HG03378 (cell line): ENCODE data around the gene TMEM132D.
"Not testable (repeated sequence)": the region's sequence is repeated elsewhere in the genome, so short reads cannot be mapped to it uniquely, and the experiment has no call there.

Experiments used
- ATAC-seq: cut with Tn5 transposase; IDR thresholded peaks from one replicate; pipeline ENCODE4 v1.9.1; 2021; ENCODE audit warnings: mild to moderate bottlenecking, moderate library complexity; ENCODE audit not compliant: unreplicated experiment

The TMEM132D gene

GRCh38 chr12:129081755-129082250 lies 822.0 kb downstream of the TMEM132D start:
- no peak for ATAC-seq

GRCh38 chr12:129080821-129081220 lies 823.0 kb downstream of the TMEM132D start:
- ATAC-seq, result no peak

- no peak for ATAC-seq
These were observed 823.4 kb downstream of the TMEM132D start for GRCh38 chr12:129080391-129080790.

GRCh38 chr12:129079719-129080118 lies 824.1 kb downstream of the TMEM132D start:
- ATAC-seq, result no peak

GRCh38 chr12:129076441-129077320 lies 827.1 kb downstream of the TMEM132D start:
- ATAC-seq, result no peak

GRCh38 chr12:129075460-129076208 lies 828.2 kb downstream of the TMEM132D start:
- ATAC-seq, result no peak

GRCh38 chr12:129074379-129074778 lies 829.4 kb downstream of the TMEM132D start:
- ATAC-seq, result no peak

- no peak for ATAC-seq
These were observed 830.5 kb downstream of the TMEM132D start for GRCh38 chr12:129073157-129073915.

- no peak for ATAC-seq
These were observed 832.5 kb downstream of the TMEM132D start for GRCh38 chr12:129071362-129071761.

- ATAC-seq, result no peak
These were observed 833.9 kb downstream of the TMEM132D start for GRCh38 chr12:129069886-129070285.

GRCh38 chr12:129068684-129069083 lies 835.1 kb downstream of the TMEM132D start:
- ATAC-seq, result no peak

GRCh38 chr12:129067491-129067890 lies 836.3 kb downstream of the TMEM132D start:
- ATAC-seq, result no peak

- no peak for ATAC-seq
These were observed 839.5 kb downstream of the TMEM132D start for GRCh38 chr12:129064209-129064855.

GRCh38 chr12:129063600-129063999 lies 840.2 kb downstream of the TMEM132D start:
- ATAC-seq, result no peak

- no peak for ATAC-seq
These were observed 850.6 kb downstream of the TMEM132D start for GRCh38 chr12:129053232-129053631.

- ATAC-seq, result no peak
These were observed 851.5 kb downstream of the TMEM132D start for GRCh38 chr12:129052373-129052772.

GRCh38 chr12:129049917-129050316 lies 853.9 kb downstream of the TMEM132D start:
- ATAC-seq, result no peak

- not testable (repeated sequence) for ATAC-seq
These were observed 860.5 kb downstream of the TMEM132D start for GRCh38 chr12:129043334-129043733.

- no peak for ATAC-seq
These were observed 867.7 kb downstream of the TMEM132D start for GRCh38 chr12:129036135-129036534.

- ATAC-seq, result no peak
These were observed 869.1 kb downstream of the TMEM132D start for GRCh38 chr12:129034558-129035289.
